Measurements from ENCODE around the gene SAMD4A. TPM values are rescaled to one million over a fixed set of nuclear protein-coding genes. Genes with fewer than 3 reads are reported as not detected.
A peak's percentile ranks its signal among the peaks of the same experiment; 100 is the strongest.

Gene SAMD4A
- total RNA-seq, 2 experiments from 2014 or later: 4.6 to 4.7 TPM

GRCh38 chr14:54664961-54665360 is 98.0 kb downstream of the SAMD4A start:
- Mint-ChIP-seq H3K4me3 (no peak overlapping the region), H3K27ac (no peak overlapping the region), H3K27me3 (peaks cover 25% of the 10 kb centered on the region), H3K9me3 (no peaks in the 10 kb centered on the region), H3K4me1 (peaks cover 12% of the 10 kb centered on the region), H3K36me3 (no peaks in the 10 kb centered on the region)
- no peak for DNase-seq

- Mint-ChIP-seq H3K27ac (no peak overlapping the region), H3K36me3 (no peaks in the 10 kb centered on the region), H3K9me3 (no peaks in the 10 kb centered on the region), H3K4me1 (peaks cover 22% of the 10 kb centered on the region), H3K27me3 (peaks cover 29% of the 10 kb centered on the region), H3K4me3 (no peak overlapping the region)
- no peak for DNase-seq
Observed at GRCh38 chr14:54665946-54666345, 99.0 kb downstream of the SAMD4A start.

GRCh38 chr14:54667026-54667744 is 100.3 kb downstream of the SAMD4A start:
- Mint-ChIP-seq H3K36me3 (no peaks in the 10 kb centered on the region), H3K4me3 (no peak overlapping the region), H3K27me3 (peaks cover 36% of the 10 kb centered on the region), H3K9me3 (no peaks in the 10 kb centered on the region), H3K4me1 (peaks cover 24% of the 10 kb centered on the region), H3K27ac (no peak overlapping the region)
- no peak for DNase-seq

GRCh38 chr14:54667764-54668163 is 100.8 kb downstream of the SAMD4A start:
- no peak for DNase-seq
- Mint-ChIP-seq H3K36me3 (no peaks in the 10 kb centered on the region), H3K27me3 (peaks cover 36% of the 10 kb centered on the region), H3K27ac (no peak overlapping the region), H3K4me1 (peaks cover 25% of the 10 kb centered on the region), H3K9me3 (no peaks in the 10 kb centered on the region), H3K4me3 (no peak overlapping the region)

GRCh38 chr14:54669721-54670561 is 103.0 kb downstream of the SAMD4A start:
- H3K27ac Mint-ChIP-seq: peak overlapping the region; percentile 72
- H3K27me3 Mint-ChIP-seq: peaks cover 30% of the 10 kb centered on the region
- DNase-seq: peak; percentile 29
- H3K4me1 Mint-ChIP-seq: peaks cover 27% of the 10 kb centered on the region
- H3K36me3 Mint-ChIP-seq: no peaks in the 10 kb centered on the region
- no peaks in the 10 kb centered on the region for H3K9me3 Mint-ChIP-seq
- no peak overlapping the region for H3K4me3 Mint-ChIP-seq

GRCh38 chr14:54671537-54671936 is 104.6 kb downstream of the SAMD4A start:
- Mint-ChIP-seq H3K36me3 (no peaks in the 10 kb centered on the region), H3K4me1 (peaks cover 22% of the 10 kb centered on the region), H3K9me3 (no peaks in the 10 kb centered on the region), H3K27me3 (peaks cover 26% of the 10 kb centered on the region), H3K4me3 (no peak overlapping the region), H3K27ac (no peak overlapping the region)
- DNase-seq: no peak

- H3K4me3 Mint-ChIP-seq: no peak overlapping the region
- no peak overlapping the region for H3K27ac Mint-ChIP-seq
- DNase-seq: no peak
- peaks cover 25% of the 10 kb centered on the region for H3K4me1 Mint-ChIP-seq
- no peaks in the 10 kb centered on the region for H3K9me3 Mint-ChIP-seq
- no peaks in the 10 kb centered on the region for H3K36me3 Mint-ChIP-seq
- peaks cover 26% of the 10 kb centered on the region for H3K27me3 Mint-ChIP-seq
Observed at GRCh38 chr14:54672181-54672580, 105.3 kb downstream of the SAMD4A start.

- Mint-ChIP-seq H3K9me3 (no peaks in the 10 kb centered on the region), H3K4me3 (no peak overlapping the region), H3K27ac (no peak overlapping the region), H3K4me1 (peaks cover 29% of the 10 kb centered on the region), H3K36me3 (no peaks in the 10 kb centered on the region), H3K27me3 (peaks cover 21% of the 10 kb centered on the region)
- DNase-seq: no peak
Observed at GRCh38 chr14:54672688-54673087, 105.8 kb downstream of the SAMD4A start.

GRCh38 chr14:54673193-54674045 is 106.5 kb downstream of the SAMD4A start:
- Mint-ChIP-seq H3K4me1 (peaks cover 29% of the 10 kb centered on the region), H3K27me3 (peaks cover 19% of the 10 kb centered on the region), H3K36me3 (no peaks in the 10 kb centered on the region), H3K27ac (no peak overlapping the region), H3K9me3 (no peaks in the 10 kb centered on the region), H3K4me3 (no peak overlapping the region)
- DNase-seq: no peak

- Mint-ChIP-seq H3K36me3 (no peaks in the 10 kb centered on the region), H3K9me3 (no peaks in the 10 kb centered on the region), H3K4me1 (peaks cover 29% of the 10 kb centered on the region), H3K27ac (no peak overlapping the region), H3K4me3 (no peak overlapping the region), H3K27me3 (peaks cover 19% of the 10 kb centered on the region)
- no peak for DNase-seq
Observed at GRCh38 chr14:54674046-54674741, 107.3 kb downstream of the SAMD4A start.

- H3K4me3 Mint-ChIP-seq: no peak overlapping the region
- peaks cover 15% of the 10 kb centered on the region for H3K27me3 Mint-ChIP-seq
- H3K36me3 Mint-ChIP-seq: no peaks in the 10 kb centered on the region
- H3K27ac Mint-ChIP-seq: no peak overlapping the region
- H3K9me3 Mint-ChIP-seq: no peaks in the 10 kb centered on the region
- peaks cover 18% of the 10 kb centered on the region for H3K4me1 Mint-ChIP-seq
- DNase-seq: no peak
Observed at GRCh38 chr14:54675236-54676128, 108.6 kb downstream of the SAMD4A start.

- Mint-ChIP-seq H3K4me3 (no peak overlapping the region), H3K27ac (no peak overlapping the region), H3K27me3 (peaks cover 7% of the 10 kb centered on the region), H3K36me3 (no peaks in the 10 kb centered on the region), H3K9me3 (no peaks in the 10 kb centered on the region), H3K4me1 (peaks cover 11% of the 10 kb centered on the region)
- DNase-seq: no peak
Observed at GRCh38 chr14:54676812-54677708, 110.1 kb downstream of the SAMD4A start.

GRCh38 chr14:54680651-54681050 is 113.7 kb downstream of the SAMD4A start:
- peaks cover 1% of the 10 kb centered on the region for H3K36me3 Mint-ChIP-seq
- no peak for DNase-seq
- H3K4me3 Mint-ChIP-seq: no peak overlapping the region
- no peak overlapping the region for H3K27ac Mint-ChIP-seq
- peaks cover 8% of the 10 kb centered on the region for H3K27me3 Mint-ChIP-seq
- H3K4me1 Mint-ChIP-seq: peaks cover 13% of the 10 kb centered on the region
- H3K9me3 Mint-ChIP-seq: no peaks in the 10 kb centered on the region
